Iris pigment epithelial cell (primary cell): ENCODE data around the gene FABP1.
A peak's percentile ranks its signal among the peaks of the same experiment; 100 is the strongest.

Source experiments
- DNase-seq: peaks from one replicate; pipeline ENCODE4 v3.0.0-alpha.2; 2011; ENCODE audit warnings: low read depth

Gene FABP1

GRCh38 chr2:88127888-88128653, at the start of gene FABP1:
Gene FABP1, minus strand, starts transcription at chr2:88128062. Its CDS starts 45 bp downstream, at chr2:88128017.
- DNase-seq = no peak

GRCh38 chr2:88177556-88177955, 49.7 kb upstream of the FABP1 start:
- peak; percentile 8 for DNase-seq

- no peak for DNase-seq
These were observed 48.6 kb upstream of the FABP1 start for GRCh38 chr2:88176352-88176984.

- no peak for DNase-seq
These were observed 45.0 kb upstream of the FABP1 start for GRCh38 chr2:88172882-88173281.

- DNase-seq = no peak
These were observed 44.1 kb upstream of the FABP1 start for GRCh38 chr2:88171966-88172365.

- peak; percentile 45 for DNase-seq
These were observed 42.6 kb upstream of the FABP1 start for GRCh38 chr2:88170472-88170892.

GRCh38 chr2:88168386-88168785, 40.5 kb upstream of the FABP1 start:
- DNase-seq = no peak

GRCh38 chr2:88167740-88168139, 39.9 kb upstream of the FABP1 start:
- DNase-seq = no peak

GRCh38 chr2:88165332-88166003, 37.6 kb upstream of the FABP1 start:
- DNase-seq = no peak

- no peak for DNase-seq
These were observed 33.8 kb upstream of the FABP1 start for GRCh38 chr2:88161446-88162244.

GRCh38 chr2:88160517-88160916, 32.7 kb upstream of the FABP1 start:
- no peak for DNase-seq

GRCh38 chr2:88159955-88160415, 32.1 kb upstream of the FABP1 start:
- peak; percentile 61 for DNase-seq

- no peak for DNase-seq
These were observed 31.6 kb upstream of the FABP1 start for GRCh38 chr2:88159481-88159880.

- no peak for DNase-seq
These were observed 21.1 kb upstream of the FABP1 start for GRCh38 chr2:88148929-88149438.

GRCh38 chr2:88147145-88147544, 19.3 kb upstream of the FABP1 start:
- no peak for DNase-seq

- DNase-seq = no peak
These were observed 18.7 kb upstream of the FABP1 start for GRCh38 chr2:88146590-88146989.

GRCh38 chr2:88144914-88145497, 17.1 kb upstream of the FABP1 start:
- DNase-seq = no peak

GRCh38 chr2:88144271-88144670, 16.4 kb upstream of the FABP1 start:
- DNase-seq = no peak

GRCh38 chr2:88141952-88142351, 14.1 kb upstream of the FABP1 start:
- DNase-seq = no peak

GRCh38 chr2:88139804-88140203, 11.9 kb upstream of the FABP1 start:
- no peak for DNase-seq

GRCh38 chr2:88139203-88139702, 11.4 kb upstream of the FABP1 start:
- no peak for DNase-seq
